Measurements from ENCODE around the gene EFCAB11. TPM values are rescaled to one million over a fixed set of nuclear protein-coding genes. Genes with fewer than 3 reads are reported as not detected.

EFCAB11 gene
- total RNA-seq, 5 donors from 2014 or later (not counting 1 experiment from before 2014, with no cell fraction given) = 1.1 to 2.4 (median 1.5) TPM

DNA sequence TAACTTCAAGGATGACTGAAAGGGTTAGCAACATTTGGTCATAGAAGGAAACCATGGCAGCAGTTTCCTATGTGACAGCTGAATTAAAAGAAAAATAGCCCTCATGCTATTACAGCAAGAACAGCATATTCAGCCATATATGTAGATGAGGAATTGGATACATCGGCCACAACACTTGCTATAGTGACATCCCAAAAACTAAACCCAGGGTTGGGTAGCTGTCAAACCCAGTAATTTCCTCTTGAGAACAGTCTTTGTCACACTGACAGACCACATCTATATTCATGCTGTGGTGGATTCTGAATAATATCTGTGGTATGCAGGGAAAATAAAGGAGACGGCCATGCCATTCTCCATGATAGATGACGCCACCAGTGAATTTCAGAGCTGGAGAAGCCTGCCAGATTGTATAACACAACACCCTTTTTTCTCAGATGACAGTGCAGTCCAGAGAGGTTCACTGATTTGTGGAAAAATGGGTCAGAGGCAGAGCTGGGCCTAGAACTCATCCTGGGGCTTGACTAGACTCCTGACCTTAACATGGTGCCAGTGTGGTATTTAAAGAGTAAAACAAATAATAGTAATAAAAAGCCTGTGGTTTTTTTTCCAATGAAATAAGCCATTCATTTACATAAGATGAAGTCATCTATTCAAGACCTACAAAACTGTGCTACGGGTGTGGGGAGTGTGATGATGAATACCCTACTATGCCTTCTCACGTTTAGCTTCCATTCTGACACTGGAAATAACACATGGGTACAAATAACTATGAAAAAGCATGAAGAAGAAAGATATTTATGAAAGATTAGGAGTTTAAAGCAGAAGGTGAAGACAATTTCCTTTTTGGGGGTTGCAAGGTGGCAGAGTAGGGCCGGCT lies 32.3 kb downstream of the EFCAB11 start:
- ChIA-PET CTCF (interaction anchor here in 1 of 2 donors (1.2 kb wide), 1 partner anchor 894 kb away, joined by 3 read pairs; no protein-coding TSS in a partner anchor), POLR2A (no interaction called here)
- no peaks in the 10 kb centered on the region for H3K27me3 ChIP-seq (replicated peaks in 1 of 2; ENCODE audit: control insufficient read depth in 2 of 2, extremely low read depth in 1 of 2, insufficient read depth in 2 of 2, low read length in 1 of 2)
- no peak overlapping the region for H3K4me3 ChIP-seq (ENCODE audit: control insufficient read depth in 1 of 2, extremely low read depth in 1 of 2, low read length in 1 of 2)
- no peaks in the 10 kb centered on the region for H3K4me1 ChIP-seq (ENCODE audit: control insufficient read depth in 1 of 2, extremely low read depth in 1 of 2, insufficient read depth in 2 of 2, low read length in 2 of 2)
- H3K27ac ChIP-seq (ENCODE audit: low read length) = no peak overlapping the region
- H3K27ac Mint-ChIP-seq = no peak overlapping the region
- no peaks in the 10 kb centered on the region for H3K27me3 Mint-ChIP-seq
- DNase-seq (no peak), ATAC-seq (replicated peaks in 1 of 4) (no peak)
- H3K4me3 Mint-ChIP-seq = no peak overlapping the region
- H3K36me3 ChIP-seq (ENCODE audit: control insufficient read depth in 2 of 2, extremely low read depth in 1 of 2, insufficient read depth in 1 of 2, low read length in 1 of 2) = no peaks in the 10 kb centered on the region
- no peaks in the 10 kb centered on the region for H3K4me1 Mint-ChIP-seq
- WGBS (ENCODE audit: insufficient coverage) = 100% methylated on average over 1 of the region's 6 CpGs
- H3K9me3 Mint-ChIP-seq = no peaks in the 10 kb centered on the region
- no peaks in the 10 kb centered on the region for H3K9me3 ChIP-seq
- peaks cover 8% of the 10 kb centered on the region for H3K36me3 Mint-ChIP-seq

DNA sequence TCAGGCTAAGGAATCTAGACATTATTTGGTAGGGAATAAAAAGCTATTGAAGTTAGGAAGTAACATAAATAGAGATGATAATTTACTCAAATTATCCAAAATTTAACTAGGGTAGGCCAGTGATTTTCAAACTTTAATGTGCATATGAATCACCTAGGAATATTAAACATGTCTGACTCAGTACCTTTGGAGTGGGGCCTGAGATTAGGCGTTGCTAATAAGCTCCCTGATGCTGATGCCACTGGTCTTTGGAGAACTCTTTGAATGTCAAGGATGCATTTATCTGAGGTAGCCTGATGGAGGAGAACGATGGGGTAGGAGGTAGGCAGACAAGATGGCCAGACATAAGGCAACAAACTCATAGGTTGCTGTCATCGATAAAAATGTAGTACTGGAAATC lies 33.2 kb downstream of the EFCAB11 start:
- Histone ChIP-seq H3K4me1 (ENCODE audit: control insufficient read depth in 1 of 2, extremely low read depth in 1 of 2, insufficient read depth in 2 of 2, low read length in 2 of 2) (no peaks in the 10 kb centered on the region), H3K4me3 (ENCODE audit: control insufficient read depth in 1 of 2, extremely low read depth in 1 of 2, low read length in 1 of 2) (no peak overlapping the region), H3K27me3 (replicated peaks in 1 of 2; ENCODE audit: control insufficient read depth in 2 of 2, extremely low read depth in 1 of 2, insufficient read depth in 2 of 2, low read length in 1 of 2) (no peaks in the 10 kb centered on the region), H3K36me3 (ENCODE audit: control insufficient read depth in 2 of 2, extremely low read depth in 1 of 2, insufficient read depth in 1 of 2, low read length in 1 of 2) (no peaks in the 10 kb centered on the region), H3K27ac (ENCODE audit: low read length) (no peak overlapping the region), H3K9me3 (no peaks in the 10 kb centered on the region)
- Mint-ChIP-seq H3K27me3 (no peaks in the 10 kb centered on the region), H3K9me3 (no peaks in the 10 kb centered on the region), H3K27ac (no peak overlapping the region), H3K4me1 (no peaks in the 10 kb centered on the region), H3K4me3 (no peak overlapping the region), H3K36me3 (peaks cover 5% of the 10 kb centered on the region)
- ATAC-seq (replicated peaks in 1 of 4) (no peak), DNase-seq (no peak)
- 97% methylated on average over 3 of the region's 3 CpGs for WGBS (ENCODE audit: insufficient coverage)
- ChIA-PET POLR2A (no interaction called here), CTCF (interaction anchor here (1.2 to 1.6 kb wide), 2 partner anchors 18 to 893 kb away, joined by 3 to 5 read pairs; no protein-coding TSS in a partner anchor)

DNA sequence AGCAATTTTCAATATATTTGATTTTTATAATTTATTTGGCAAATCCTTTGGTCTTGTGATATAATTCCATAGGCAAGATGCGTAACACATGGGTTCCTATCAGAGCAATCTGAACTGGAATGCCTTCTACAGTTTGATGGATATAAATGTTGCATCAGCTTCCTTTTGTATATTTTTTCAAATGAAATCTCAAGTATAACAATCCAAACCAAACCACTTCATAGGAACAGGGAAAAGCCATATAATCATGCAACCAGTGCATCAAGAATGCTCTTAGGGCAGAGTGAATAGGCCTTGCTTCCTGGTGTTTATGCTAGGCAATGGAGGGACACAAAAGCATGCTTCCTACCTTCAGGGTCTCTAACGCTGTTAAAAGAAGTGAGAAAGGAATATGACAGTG lies 34.5 kb downstream of the EFCAB11 start:
- DNase-seq = no peak
- H3K27ac ChIP-seq (ENCODE audit: low read length) = no peak overlapping the region
- WGBS (ENCODE audit: insufficient coverage) = no CpG with 5 or more reads among the region's 2 CpGs
- Mint-ChIP-seq H3K27me3 (peaks cover 2 to 3% of the 10 kb centered on the region in 2 donors), H3K4me3 (no peak overlapping the region), H3K4me1 (peaks cover 0 to 2% (median 2%) of the 10 kb centered on the region in 3 donors), H3K36me3 (peaks cover 5% of the 10 kb centered on the region), H3K27ac (no peak overlapping the region), H3K9me3 (no peaks in the 10 kb centered on the region)
- H3K9me3 ChIP-seq = no peaks in the 10 kb centered on the region
- no peaks in the 10 kb centered on the region for H3K27me3 ChIP-seq (replicated peaks in 1 of 2; ENCODE audit: control insufficient read depth in 2 of 2, extremely low read depth in 1 of 2, insufficient read depth in 2 of 2, low read length in 1 of 2)
- no peak for ATAC-seq (replicated peaks in 1 of 4)
- peaks cover 0 to 1% of the 10 kb centered on the region in 2 experiments for H3K4me1 ChIP-seq (ENCODE audit: control insufficient read depth in 1 of 2, extremely low read depth in 1 of 2, insufficient read depth in 2 of 2, low read length in 2 of 2)
- H3K36me3 ChIP-seq (ENCODE audit: control insufficient read depth in 2 of 2, extremely low read depth in 1 of 2, insufficient read depth in 1 of 2, low read length in 1 of 2) = no peaks in the 10 kb centered on the region
- no peak overlapping the region for H3K4me3 ChIP-seq (ENCODE audit: control insufficient read depth in 1 of 2, extremely low read depth in 1 of 2, low read length in 1 of 2)
- CTCF ChIA-PET = interaction anchor here in 1 of 2 donors (1.6 kb wide), 1 partner anchor 19 kb away, joined by 5 read pairs; no protein-coding TSS in a partner anchor
- POLR2A ChIA-PET = no interaction called here

DNA sequence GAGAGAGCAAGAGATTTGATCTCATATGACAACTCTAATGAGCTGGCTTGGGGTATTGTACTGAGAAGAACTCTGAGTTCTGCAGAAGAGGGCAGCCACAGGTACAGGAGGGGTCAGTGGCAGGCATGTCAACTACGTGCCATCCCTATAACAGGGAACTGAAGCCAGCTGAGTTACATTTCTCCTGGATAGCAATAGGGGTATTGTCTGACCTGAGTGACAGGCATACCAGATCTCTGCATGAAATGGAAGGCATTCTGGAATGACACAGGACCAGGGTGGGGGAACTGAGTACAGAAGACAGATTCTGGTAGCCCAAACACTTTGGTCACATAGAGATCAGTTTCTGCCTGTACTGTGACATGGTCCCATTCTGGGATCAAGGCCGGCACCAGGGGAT lies 35.8 kb downstream of the EFCAB11 start:
- DNase-seq (no peak), ATAC-seq (replicated peaks in 1 of 4) (no peak)
- Histone ChIP-seq H3K36me3 (ENCODE audit: control insufficient read depth in 2 of 2, extremely low read depth in 1 of 2, insufficient read depth in 1 of 2, low read length in 1 of 2) (no peaks in the 10 kb centered on the region), H3K27me3 (replicated peaks in 1 of 2; ENCODE audit: control insufficient read depth in 2 of 2, extremely low read depth in 1 of 2, insufficient read depth in 2 of 2, low read length in 1 of 2) (no peaks in the 10 kb centered on the region), H3K27ac (ENCODE audit: low read length) (no peak overlapping the region), H3K4me1 (ENCODE audit: control insufficient read depth in 1 of 2, extremely low read depth in 1 of 2, insufficient read depth in 2 of 2, low read length in 2 of 2) (peaks cover 0 to 2% of the 10 kb centered on the region in 2 experiments), H3K9me3 (no peaks in the 10 kb centered on the region), H3K4me3 (ENCODE audit: control insufficient read depth in 1 of 2, extremely low read depth in 1 of 2, low read length in 1 of 2) (no peak overlapping the region)
- H3K36me3 Mint-ChIP-seq = no peaks in the 10 kb centered on the region
- no CpG with 5 or more reads among the region's 2 CpGs for WGBS (ENCODE audit: insufficient coverage)
- H3K4me3 Mint-ChIP-seq = no peak overlapping the region
- ChIA-PET CTCF (no interaction called here), POLR2A (no interaction called here)
- peaks cover 0 to 3% (median 3%) of the 10 kb centered on the region in 3 donors for H3K4me1 Mint-ChIP-seq
- no peak overlapping the region for H3K27ac Mint-ChIP-seq
- H3K27me3 Mint-ChIP-seq = peaks cover 4% of the 10 kb centered on the region in 2 donors
- no peaks in the 10 kb centered on the region for H3K9me3 Mint-ChIP-seq

DNA sequence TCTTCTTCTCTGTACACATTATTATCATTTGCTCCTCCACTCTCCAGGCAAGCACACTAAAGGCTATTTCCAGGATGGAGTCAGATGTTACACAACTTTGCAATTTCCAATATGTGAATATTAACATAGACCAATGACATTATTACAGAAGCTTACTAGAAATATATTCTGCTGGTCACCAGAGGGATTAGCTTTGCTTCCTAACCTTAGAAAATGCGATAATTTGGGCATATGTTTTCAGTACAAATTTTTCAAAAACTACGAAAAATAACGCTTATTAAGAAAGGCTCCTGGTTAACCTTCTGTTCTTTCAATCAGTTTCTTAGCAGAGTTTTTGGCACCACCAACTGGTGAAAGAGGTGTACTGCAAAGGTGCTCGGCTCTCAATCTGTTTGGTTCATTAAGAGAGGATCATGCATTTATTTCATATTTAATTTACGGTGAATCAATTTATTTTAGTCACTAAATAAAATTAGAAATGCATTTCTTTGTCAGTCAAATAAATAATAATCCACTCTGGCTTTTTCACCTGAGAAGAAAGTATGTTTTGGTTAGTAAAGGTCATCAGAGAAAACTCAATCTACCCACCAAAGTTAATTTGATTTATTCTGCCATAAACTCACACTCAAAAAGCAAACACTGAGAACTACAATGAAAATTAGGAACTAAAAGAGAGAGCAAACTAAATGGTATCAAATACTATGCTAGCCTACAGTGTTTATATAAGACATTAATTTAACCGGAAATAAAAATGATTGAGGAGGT lies 39.2 kb downstream of the EFCAB11 start:
- no peak overlapping the region for H3K4me3 Mint-ChIP-seq
- Histone ChIP-seq H3K9me3 (no peaks in the 10 kb centered on the region), H3K36me3 (ENCODE audit: control insufficient read depth in 2 of 2, extremely low read depth in 1 of 2, insufficient read depth in 1 of 2, low read length in 1 of 2) (no peaks in the 10 kb centered on the region), H3K4me1 (ENCODE audit: control insufficient read depth in 1 of 2, extremely low read depth in 1 of 2, insufficient read depth in 2 of 2, low read length in 2 of 2) (peaks cover 0 to 2% of the 10 kb centered on the region in 2 experiments), H3K27me3 (replicated peaks in 1 of 2; ENCODE audit: control insufficient read depth in 2 of 2, extremely low read depth in 1 of 2, insufficient read depth in 2 of 2, low read length in 1 of 2) (no peaks in the 10 kb centered on the region), H3K4me3 (ENCODE audit: control insufficient read depth in 1 of 2, extremely low read depth in 1 of 2, low read length in 1 of 2) (no peak overlapping the region), H3K27ac (ENCODE audit: low read length) (no peak overlapping the region)
- H3K27ac Mint-ChIP-seq = no peak overlapping the region
- ATAC-seq (replicated peaks in 1 of 4) (peak in 2 of 4 experiments; percentile 54 to 61), DNase-seq (peak in 34 of 35 experiments; percentile 14 to 77 (median 44))
- ChIA-PET POLR2A (no interaction called here), CTCF (interaction anchor here (0.7 to 1.0 kb wide), 3 partner anchors 13 to 875 kb away, joined by 3 to 4 read pairs (median 3); no protein-coding TSS in a partner anchor)
- no peaks in the 10 kb centered on the region for H3K9me3 Mint-ChIP-seq
- WGBS (ENCODE audit: insufficient coverage) = no CpG with 5 or more reads among the region's 6 CpGs
- H3K27me3 Mint-ChIP-seq = peaks cover 4 to 8% of the 10 kb centered on the region in 2 donors
- H3K36me3 Mint-ChIP-seq = no peaks in the 10 kb centered on the region
- peaks cover 0 to 3% (median 3%) of the 10 kb centered on the region in 3 donors for H3K4me1 Mint-ChIP-seq

DNA sequence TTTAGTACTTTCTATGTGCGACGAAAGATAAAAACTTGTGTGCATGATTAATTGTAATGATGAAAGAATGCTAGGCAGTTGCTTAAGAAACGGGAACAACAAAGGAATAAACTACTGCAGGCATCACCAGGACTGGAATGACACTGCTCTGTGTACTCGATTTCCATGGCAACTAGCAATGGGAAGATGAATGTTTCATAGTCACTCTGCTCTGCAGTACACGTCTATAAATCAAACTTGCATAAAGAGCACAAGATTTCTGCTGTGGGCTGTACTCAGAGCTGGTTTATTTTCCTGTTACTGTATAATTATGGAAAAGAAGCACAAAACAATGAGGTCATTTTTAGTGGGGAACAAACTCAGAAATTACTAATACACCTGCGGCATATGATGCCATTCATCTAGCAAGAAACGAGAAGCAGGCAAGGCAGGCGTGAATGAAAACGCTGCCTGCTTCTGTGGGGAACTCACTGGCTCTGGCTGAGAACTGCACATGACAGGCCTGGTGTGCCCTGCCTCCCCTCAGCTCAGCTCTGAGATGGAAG lies 41.8 kb downstream of the EFCAB11 start:
- Histone ChIP-seq H3K36me3 (ENCODE audit: control insufficient read depth in 2 of 2, extremely low read depth in 1 of 2, insufficient read depth in 1 of 2, low read length in 1 of 2) (no peaks in the 10 kb centered on the region), H3K4me1 (ENCODE audit: control insufficient read depth in 1 of 2, extremely low read depth in 1 of 2, insufficient read depth in 2 of 2, low read length in 2 of 2) (peaks cover 0 to 2% of the 10 kb centered on the region in 2 experiments), H3K9me3 (no peaks in the 10 kb centered on the region), H3K27ac (ENCODE audit: low read length) (no peak overlapping the region), H3K4me3 (ENCODE audit: control insufficient read depth in 1 of 2, extremely low read depth in 1 of 2, low read length in 1 of 2) (no peak overlapping the region), H3K27me3 (replicated peaks in 1 of 2; ENCODE audit: control insufficient read depth in 2 of 2, extremely low read depth in 1 of 2, insufficient read depth in 2 of 2, low read length in 1 of 2) (no peaks in the 10 kb centered on the region)
- no peak overlapping the region for H3K27ac Mint-ChIP-seq
- peaks cover 0 to 3% (median 3%) of the 10 kb centered on the region in 3 donors for H3K4me1 Mint-ChIP-seq
- POLR2A ChIA-PET = no interaction called here
- H3K27me3 Mint-ChIP-seq = peaks cover 4 to 20% of the 10 kb centered on the region in 2 donors
- H3K9me3 Mint-ChIP-seq = no peaks in the 10 kb centered on the region
- ATAC-seq (replicated peaks in 1 of 4) = no peak
- no peak overlapping the region for H3K4me3 Mint-ChIP-seq
- H3K36me3 Mint-ChIP-seq = no peaks in the 10 kb centered on the region
- no peak for DNase-seq
- CTCF ChIA-PET = interaction anchor here (0.6 to 1.8 kb wide), 6 partner anchors 8 to 1283 kb away, joined by 3 to 13 read pairs (median 4); no protein-coding TSS in a partner anchor
- WGBS (ENCODE audit: insufficient coverage) = 53% methylated on average over 6 of the region's 9 CpGs

Measured in T-cell (primary cell).